GM21619 (cell line): ENCODE results near the gene PRKN.

ENCODE experiments used
- ATAC-seq: cut with Tn5 transposase; IDR thresholded peaks from one replicate; pipeline ENCODE4 v1.9.1; 2021; ENCODE audit not compliant: unreplicated experiment

PRKN gene

GRCh38 chr6:161378115-161378514 lies 1349.5 kb downstream of the PRKN start:
- ATAC-seq, result no peak

- ATAC-seq, result no peak
Observed at GRCh38 chr6:161377116-161377515, 1350.5 kb downstream of the PRKN start.

- ATAC-seq, result no peak
Observed at GRCh38 chr6:161376367-161376766, 1351.2 kb downstream of the PRKN start.

- ATAC-seq, result no peak
Observed at GRCh38 chr6:161374971-161375873, 1352.3 kb downstream of the PRKN start.

GRCh38 chr6:161373905-161374451 lies 1353.6 kb downstream of the PRKN start:
- ATAC-seq, result peak; percentile 36

- ATAC-seq, result no peak
Observed at GRCh38 chr6:161372422-161372793, 1355.2 kb downstream of the PRKN start.

GRCh38 chr6:161370880-161371279 lies 1356.7 kb downstream of the PRKN start:
- peak; percentile 95 for ATAC-seq

- ATAC-seq, result no peak
Observed at GRCh38 chr6:161369339-161369738, 1358.2 kb downstream of the PRKN start.

GRCh38 chr6:161368514-161368913 lies 1359.1 kb downstream of the PRKN start:
- ATAC-seq, result no peak

GRCh38 chr6:161367472-161367871 lies 1360.1 kb downstream of the PRKN start:
- ATAC-seq, result no peak

- no peak for ATAC-seq
Observed at GRCh38 chr6:161366301-161366923, 1361.2 kb downstream of the PRKN start.

- no peak for ATAC-seq
Observed at GRCh38 chr6:161365633-161366032, 1361.9 kb downstream of the PRKN start.

GRCh38 chr6:161363286-161363685 lies 1364.3 kb downstream of the PRKN start:
- no peak for ATAC-seq

GRCh38 chr6:161362266-161362665 lies 1365.3 kb downstream of the PRKN start:
- no peak for ATAC-seq

GRCh38 chr6:161361529-161361928 lies 1366.0 kb downstream of the PRKN start:
- ATAC-seq, result no peak

GRCh38 chr6:161360520-161360919 lies 1367.0 kb downstream of the PRKN start:
- no peak for ATAC-seq

- ATAC-seq, result no peak
Observed at GRCh38 chr6:161359618-161359945, 1368.0 kb downstream of the PRKN start.

GRCh38 chr6:161356167-161356854 lies 1371.3 kb downstream of the PRKN start:
- ATAC-seq, result no peak

GRCh38 chr6:161355696-161356095 lies 1371.9 kb downstream of the PRKN start:
- ATAC-seq, result no peak

- ATAC-seq, result no peak
Observed at GRCh38 chr6:161354956-161355355, 1372.6 kb downstream of the PRKN start.

- ATAC-seq, result no peak
Observed at GRCh38 chr6:161354276-161354840, 1373.2 kb downstream of the PRKN start.
